Endothelial cell of umbilical vein (primary cell): ENCODE measurements around the gene PRKAG2. TPM values are rescaled to one million over a fixed set of nuclear protein-coding genes. Genes with fewer than 3 reads are reported as not detected.
"Not testable (repeated sequence)": the region's sequence is repeated elsewhere in the genome, so short reads cannot be mapped to it uniquely, and the experiment has no call there.

Source experiments
- BruUV-seq: library from RNA; stranded (reverse); fragments of 400-500 nt; replicated peaks from 2 replicates; lab custom pipeline; 2021; lab: Mats Ljungman, UMichigan
- CTCF ChIA-PET: fragments of 300-600, 350-600 bp; sonication (Branson Sonifier 250); formaldehyde crosslinking; loops from one replicate; lab custom pipeline; 2021; ENCODE audit warnings: antibody characterized with exemption, inconsistent platforms; lab: Charles Lee
- POLR2A ChIA-PET: fragments of 300-600, 350-600 bp; sonication (Branson Sonifier 250); formaldehyde crosslinking; loops from one replicate; lab custom pipeline; 2021; ENCODE audit warnings: antibody characterized with exemption, inconsistent platforms; lab: Charles Lee
- DNase-seq: peaks from one replicate; pipeline ENCODE4 v3.0.0-alpha.2; 2011; ENCODE audit warnings: low read depth, low spot score
- FAIRE-seq: peaks from 2 replicates; lab custom pipeline; 2011; peaks lifted over from hg19 to GRCh38; lab: Jason Lieb, UNC
- H2AFZ ChIP-seq: 2 replicates; pipeline ENCODE4 v1.6.0; 2012; ENCODE audit warnings: low read depth, low read length, control low read depth, inconsistent platforms
- H3K27ac ChIP-seq: 2 replicates; pipeline ENCODE4 v1.5.1; 2011; ENCODE audit warnings: low read depth, mild to moderate bottlenecking, control low read depth, low read length, moderate library complexity; ENCODE audit not compliant: insufficient read depth
- H3K27me3 ChIP-seq, 2 experiments: 2 replicates each; pipeline versions ENCODE4 v1.6.0 to v1.6.1; 2011; ENCODE audit warnings: low read length in 2 of 2, mixed read lengths in 1 of 2; ENCODE audit not compliant: control insufficient read depth in 2 of 2, insufficient read depth in 2 of 2
- H3K36me3 ChIP-seq, 2 experiments: 2 replicates in 1 of 2; 3 replicates in 1 of 2; pipeline ENCODE4 v1.5.1; 2011; ENCODE audit warnings: low read length in 2 of 2, mild to moderate bottlenecking in 1 of 2, moderate library complexity in 1 of 2; ENCODE audit not compliant: control insufficient read depth in 2 of 2, insufficient read depth in 2 of 2; ENCODE audit errors: extremely low read depth in 1 of 2
- H3K4me1 ChIP-seq: 3 replicates; pipeline ENCODE4 v1.5.1; 2011; ENCODE audit warnings: mild to moderate bottlenecking, low read length; ENCODE audit not compliant: control insufficient read depth, insufficient read depth; ENCODE audit errors: extremely low read depth
- H3K4me2 ChIP-seq: 2 replicates; pipeline ENCODE4 v1.6.1; 2011; ENCODE audit warnings: low read length, control low read depth, mixed read lengths; ENCODE audit not compliant: insufficient read depth
- H3K4me3 ChIP-seq, 3 experiments: fragments of 200-600 bp in 1 of 3; sonication (generic), shearing (Covaris generic) in 1 of 3; replicated peaks in 1 of 3; 2 replicates each; pipeline ENCODE4 v1.5.1; 2011 to 2016; ENCODE audit warnings: control low read depth in 3 of 3, low read length in 3 of 3, mild to moderate bottlenecking in 2 of 3, inconsistent platforms in 1 of 3, low read depth in 1 of 3, moderate library complexity in 1 of 3; ENCODE audit not compliant: insufficient read depth in 1 of 3
- H3K79me2 ChIP-seq: 2 replicates; pipeline ENCODE4 v1.6.0; 2012; ENCODE audit warnings: low read length, inconsistent platforms; ENCODE audit not compliant: control insufficient read depth, insufficient read depth
- H3K9ac ChIP-seq: replicated peaks from 2 replicates; pipeline ENCODE3; 2011; ENCODE audit warnings: low read length, control low read depth; ENCODE audit not compliant: insufficient read depth; ENCODE audit errors: extremely low read depth
- H3K9me1 ChIP-seq: replicated peaks from 3 replicates; pipeline ENCODE4 v1.6.0; 2011; ENCODE audit warnings: mild to moderate bottlenecking, low read length; ENCODE audit not compliant: control insufficient read depth, insufficient read depth; ENCODE audit errors: extremely low read depth
- H3K9me3 ChIP-seq: replicated peaks from 2 replicates; pipeline ENCODE4 v1.5.1; 2012; ENCODE audit warnings: low read length, inconsistent platforms; ENCODE audit not compliant: control insufficient read depth, insufficient read depth
- H4K20me1 ChIP-seq: replicated peaks from 2 replicates; pipeline ENCODE3; 2011; ENCODE audit warnings: mild to moderate bottlenecking, low read length; ENCODE audit not compliant: control insufficient read depth, insufficient read depth; ENCODE audit errors: extremely low read depth
- EZH2 ChIP-seq: IDR thresholded peaks from 2 replicates; pipeline ENCODE4 v1.6.1; 2012; ENCODE audit warnings: borderline replicate concordance, low read depth, mild to moderate bottlenecking, moderate library complexity, low read length, inconsistent platforms; ENCODE audit not compliant: severe bottlenecking
- POLR2A ChIP-seq: IDR thresholded peaks from 2 replicates; pipeline ENCODE4 v1.6.1; 2012; ENCODE audit warnings: low read depth, mild to moderate bottlenecking, control low read depth, low read length
- POLR2AphosphoS5 ChIP-seq: IDR thresholded peaks from 2 replicates; pipeline ENCODE4 v1.6.1; 2012; ENCODE audit warnings: low read depth, mild to moderate bottlenecking, control low read depth, low read length, moderate library complexity; ENCODE audit not compliant: insufficient read depth
- dilution Hi-C: fragments of 300-500 bp; cut with MboI; formaldehyde crosslinking; loops from one replicate; pipeline ENCODE4 v1.15.0; 2019; ENCODE audit warnings: low sequenced_read_pairs; ENCODE audit not compliant: extremely low pct_ligation_motif_present
- intact Hi-C: fragments of 100-400 bp; cut with micrococcal nuclease; formaldehyde crosslinking; loops from one replicate; pipeline ENCODE4 v1.10.0; 2022
- polyA plus RNA-seq, 4 experiments: library from polyadenylated mRNA; depleted of rRNA in 3 of 4; stranded (reverse) in 3 of 4; unstranded in 1 of 4; fragments of >200 nt; gene quantifications; 2 replicates each; pipeline versions ENCODE4 v1.2.1 to v1.2.3, GENCODE V29; 2011 to 2012; ENCODE audit warnings: missing spikeins in 1 of 4
- total RNA-seq: library from RNA; stranded (reverse); gene quantifications from 2 replicates; pipeline ENCODE4 v1.2.3, GENCODE V29; 2021
- TF ChIP-seq, protein P1 (sequence below): IDR thresholded peaks from 2 replicates; pipeline ENCODE4 v1.6.1; 2011; ENCODE audit not compliant: insufficient read depth, insufficient read length

Gene PRKAG2
- total and polyA plus RNA-seq, 2 donors (not counting 3 experiments of a cell fraction or from before 2014, with no cell fraction given) = 19.3 to 51.5 TPM

GRCh38 chr7:151877911-151878835 lies 1.3 kb upstream of the PRKAG2 start:
- POLR2A ChIA-PET = no interaction called here
- peaks cover 32 to 41% of the 10 kb centered on the region in 2 experiments for H3K27me3 ChIP-seq
- H4K20me1 ChIP-seq = no peaks in the 10 kb centered on the region
- H3K4me1 ChIP-seq = peaks cover 11% of the 10 kb centered on the region
- no peak overlapping the region for H3K27ac ChIP-seq
- no peak overlapping the region for H2AFZ ChIP-seq
- no peak for FAIRE-seq
- intact Hi-C loops (loop anchor here (5.0 kb wide), 2 partner anchors 149 to 269 kb away; partner anchors contain the start of gene GALNT11), dilution Hi-C loops (no loop called here)
- BruUV-seq = no TSS peak
- H3K79me2 ChIP-seq = no peaks in the 10 kb centered on the region
- H3K9me3 ChIP-seq = no peaks in the 10 kb centered on the region
- CTCF ChIA-PET = no interaction called here
- H3K36me3 ChIP-seq = no peaks in the 10 kb centered on the region
- H3K4me3 ChIP-seq = no peak overlapping the region
- no peak for DNase-seq
- TF ChIP-seq, protein P1, sequence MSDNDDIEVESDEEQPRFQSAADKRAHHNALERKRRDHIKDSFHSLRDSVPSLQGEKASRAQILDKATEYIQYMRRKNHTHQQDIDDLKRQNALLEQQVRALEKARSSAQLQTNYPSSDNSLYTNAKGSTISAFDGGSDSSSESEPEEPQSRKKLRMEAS = no peak
- no peak for TF ChIP-seq POLR2A
- no peak for TF ChIP-seq POLR2AphosphoS5
- H3K4me2 ChIP-seq = no peak overlapping the region
- no peak overlapping the region for H3K9ac ChIP-seq
- H3K9me1 ChIP-seq = no peaks in the 10 kb centered on the region

DNA sequence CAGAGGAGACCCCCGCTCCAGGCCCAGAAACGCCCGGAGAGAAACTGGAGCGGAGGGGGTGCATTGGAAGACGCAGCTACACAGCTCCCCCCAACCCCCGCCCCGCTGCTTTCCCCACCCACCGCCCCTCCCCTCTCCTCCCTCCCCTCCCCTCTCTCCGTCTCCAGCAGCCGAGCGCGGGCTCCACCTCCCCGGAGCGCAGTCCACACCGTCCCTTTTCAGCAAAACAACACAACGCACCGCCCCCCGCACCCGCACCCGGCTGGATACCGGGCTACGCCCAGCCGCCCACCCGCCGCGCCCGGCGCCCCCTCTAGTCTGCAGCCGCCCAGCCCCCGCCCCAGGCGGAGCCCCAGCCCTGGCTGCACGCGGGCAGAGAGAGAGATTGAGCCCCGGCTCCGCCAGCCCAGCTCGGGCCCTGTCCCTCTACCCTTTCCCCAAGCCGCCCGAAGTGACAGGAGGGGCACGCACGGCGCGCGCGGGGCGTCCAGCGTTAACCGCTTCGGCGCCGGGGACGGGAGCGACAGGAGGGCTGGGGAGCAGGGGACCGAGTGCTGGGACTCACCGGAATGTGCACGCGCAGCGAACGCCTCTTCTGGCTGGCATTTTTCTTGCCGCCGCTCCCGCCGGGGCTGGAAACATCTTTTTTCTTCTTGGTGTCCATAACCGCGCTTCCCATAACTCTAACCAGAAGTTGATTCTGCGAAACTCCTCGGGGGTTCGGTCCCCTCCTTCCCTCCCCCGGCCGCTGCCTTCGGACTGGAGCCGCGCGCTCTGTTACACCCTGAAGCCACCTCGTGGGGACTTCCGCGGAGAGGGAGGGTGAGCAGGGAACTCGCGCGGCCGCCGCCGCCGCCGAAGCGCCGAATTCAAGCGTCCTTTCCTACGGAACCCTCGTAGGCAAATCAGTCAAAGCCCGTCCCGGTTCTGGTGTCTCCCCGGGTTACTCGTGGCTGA lies 695 bp downstream of the PRKAG2 start:
- no peaks in the 10 kb centered on the region for H4K20me1 ChIP-seq
- H3K9ac ChIP-seq = no peak overlapping the region
- dilution Hi-C loops (no loop called here), intact Hi-C loops (loop anchor here (5.0 kb wide), 2 partner anchors 151 to 271 kb away; partner anchors contain the start of gene GALNT11)
- H3K4me3 ChIP-seq = peak overlapping the region; percentile 41 to 69 (median 60)
- TF ChIP-seq EZH2 = peak; percentile 72
- TF ChIP-seq POLR2A = no peak
- no TSS peak for BruUV-seq
- DNase-seq (peak; percentile 37), FAIRE-seq (no peak)
- ChIA-PET POLR2A (no interaction called here), CTCF (interaction anchor here (1.4 kb wide), 1 partner anchor 93 kb away, joined by 7 read pairs; no protein-coding TSS in a partner anchor)
- H2AFZ ChIP-seq = peak overlapping the region; percentile 81
- peak overlapping the region; percentile 84 for H3K4me2 ChIP-seq
- H3K9me3 ChIP-seq = no peaks in the 10 kb centered on the region
- H3K27ac ChIP-seq = no peak overlapping the region
- peaks cover 11% of the 10 kb centered on the region for H3K4me1 ChIP-seq
- no peaks in the 10 kb centered on the region for H3K79me2 ChIP-seq
- H3K36me3 ChIP-seq = no peaks in the 10 kb centered on the region
- H3K27me3 ChIP-seq = peaks cover 22 to 35% of the 10 kb centered on the region in 2 experiments
- no peaks in the 10 kb centered on the region for H3K9me1 ChIP-seq

DNA sequence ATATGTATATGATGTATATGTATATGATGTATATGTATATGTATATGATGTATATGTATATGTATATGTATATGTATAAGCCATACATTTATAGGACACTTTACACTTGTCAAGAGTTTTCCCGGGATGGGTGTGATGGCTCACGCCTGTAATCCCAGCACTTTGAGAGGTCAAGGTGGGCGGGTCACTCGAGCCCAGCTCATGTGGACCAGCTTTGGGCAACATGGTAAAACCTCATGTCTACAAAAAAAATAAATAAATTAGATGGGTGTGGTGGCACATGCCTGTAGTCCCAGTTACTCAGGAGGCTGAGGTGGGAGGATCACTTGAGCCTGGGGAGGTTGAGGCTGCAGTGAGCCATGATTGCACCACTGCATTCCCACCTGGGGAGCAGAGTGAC lies 2.4 kb downstream of the PRKAG2 start:
- POLR2A ChIA-PET, H2AFZ ChIP-seq, H3K9ac ChIP-seq, H3K4me2 ChIP-seq, H4K20me1 ChIP-seq, H3K9me3 ChIP-seq, BruUV-seq, CTCF ChIA-PET, dilution Hi-C loops, DNase-seq, FAIRE-seq, intact Hi-C loops, H3K9me1 ChIP-seq, H3K4me3 ChIP-seq, H3K79me2 ChIP-seq, H3K27ac ChIP-seq, H3K36me3 ChIP-seq: not testable (repeated sequence)
- Histone ChIP-seq H3K27me3 (peaks cover 20 to 28% of the 10 kb centered on the region in 2 experiments), H3K4me1 (peaks cover 11% of the 10 kb centered on the region)
